WTC11 (cell line): Measurements from ENCODE around the gene UBLCP1. TPM values are rescaled to one million over a fixed set of nuclear protein-coding genes. Genes with fewer than 3 reads are reported as not detected.

Experiments
- ATAC-seq: fragments of 200-7000 bp; cut with Tn5 transposase; 2 replicates; pipeline ENCODE4 v1.10.0; 2021; ENCODE audit warnings: mild to moderate bottlenecking, moderate library complexity
- CTCF ChIA-PET: fragments of 300-600 bp; sonication (Branson Sonifier 250); formaldehyde crosslinking; loops from one replicate; lab custom pipeline; 2021; ENCODE audit warnings: antibody characterized with exemption; lab: Charles Lee
- POLR2A ChIA-PET: fragments of 350-600 bp; sonication (Branson Sonifier 250); formaldehyde crosslinking; loops from one replicate; lab custom pipeline; 2021; ENCODE audit warnings: antibody characterized with exemption; lab: Charles Lee
- DNase-seq: peaks from one replicate; pipeline ENCODE4 v3.0.0; 2021; ENCODE audit warnings: low spot score
- H3K27ac Mint-ChIP-seq: 2 replicates; pipeline ENCODE4 v1.8.0; 2021; ENCODE audit warnings: mixed read lengths
- H3K27me3 Mint-ChIP-seq: 2 replicates; pipeline ENCODE4 v1.8.0; 2021; ENCODE audit warnings: low read depth, mild to moderate bottlenecking, moderate library complexity, mixed read lengths
- H3K36me3 Mint-ChIP-seq: 2 replicates; pipeline ENCODE4 v1.8.0; 2021; ENCODE audit warnings: mixed read lengths
- H3K4me1 Mint-ChIP-seq: 2 replicates; pipeline ENCODE4 v1.8.0; 2022; ENCODE audit warnings: mixed read lengths
- H3K4me3 Mint-ChIP-seq: 2 replicates; pipeline ENCODE4 v1.8.0; 2021; ENCODE audit warnings: mild to moderate bottlenecking, moderate library complexity, mixed read lengths
- H3K9me3 Mint-ChIP-seq: 2 replicates; pipeline ENCODE4 v1.8.0; 2021; ENCODE audit warnings: mixed read lengths
- FOXJ3 ChIP-seq: sonication (generic); formaldehyde crosslinking; IDR thresholded peaks from 2 replicates; pipeline ENCODE4 v1.9.0; 2021; ENCODE audit warnings: missing genetic modification reagents, mild to moderate bottlenecking, borderline replicate concordance
- JAZF1 ChIP-seq: fragments of 250-450 bp; sonication (Bioruptor Pico); IDR thresholded peaks from 2 replicates; pipeline ENCODE4 v1.9.0; 2021; ENCODE audit warnings: moderate library complexity, mild to moderate bottlenecking, inconsistent platforms
- NFYB ChIP-seq: sonication (generic); formaldehyde crosslinking; conservative IDR thresholded peaks from 2 replicates; pipeline ENCODE4 v1.8.0; 2022; ENCODE audit warnings: low read depth, missing genetic modification reagents
- OVOL2 ChIP-seq: fragments of 250-450 bp; sonication (Bioruptor Pico); IDR thresholded peaks from 2 replicates; pipeline ENCODE4 v1.9.0; 2021; ENCODE audit warnings: mild to moderate bottlenecking, borderline replicate concordance
- RORB ChIP-seq: fragments of 250-450 bp; sonication (Bioruptor Pico); IDR thresholded peaks from 2 replicates; pipeline ENCODE4 v1.9.0; 2021; ENCODE audit warnings: mild to moderate bottlenecking
- SOX15 ChIP-seq: fragments of 250-450 bp; sonication (Bioruptor Pico); IDR thresholded peaks from 2 replicates; pipeline ENCODE4 v1.9.0; 2021; ENCODE audit warnings: mild to moderate bottlenecking
- TCF7 ChIP-seq: sonication (generic); formaldehyde crosslinking; IDR thresholded peaks from 2 replicates; pipeline ENCODE4 v1.8.0; 2022; ENCODE audit warnings: mild to moderate bottlenecking, low read depth, missing genetic modification reagents, moderate library complexity
- TEAD1 ChIP-seq: sonication (generic); formaldehyde crosslinking; IDR thresholded peaks from 2 replicates; pipeline ENCODE4 v1.8.0; 2022; ENCODE audit warnings: mild to moderate bottlenecking, missing genetic modification reagents
- TEAD4 ChIP-seq: sonication (generic); formaldehyde crosslinking; IDR thresholded peaks from 2 replicates; pipeline ENCODE4 v1.8.0; 2022; ENCODE audit warnings: mild to moderate bottlenecking, missing genetic modification reagents
- ZBTB21 ChIP-seq: sonication (generic); formaldehyde crosslinking; IDR thresholded peaks from 2 replicates; pipeline ENCODE4 v1.8.1; 2023; ENCODE audit warnings: mild to moderate bottlenecking, missing genetic modification reagents, borderline replicate concordance
- ZNF232 ChIP-seq: sonication (generic); formaldehyde crosslinking; IDR thresholded peaks from 2 replicates; pipeline ENCODE4 v1.8.0; 2022; ENCODE audit warnings: mild to moderate bottlenecking, missing genetic modification reagents
- ZNF396 ChIP-seq: fragments of 250-450 bp; sonication (Bioruptor Pico); IDR thresholded peaks from 2 replicates; pipeline ENCODE4 v1.8.0; 2021; ENCODE audit warnings: mild to moderate bottlenecking, moderate library complexity, borderline replicate concordance
- total RNA-seq: library from RNA; stranded (reverse); gene quantifications from 3 replicates; pipeline ENCODE4 v1.2.3, GENCODE V29; 2021
- TF ChIP-seq, protein P1 (sequence below): sonication (generic); formaldehyde crosslinking; IDR thresholded peaks from 2 replicates; pipeline ENCODE4 v1.8.0; 2023; ENCODE audit warnings: missing genetic modification reagents
- TF ChIP-seq, protein P2 (sequence below): fragments of 250-450 bp; sonication (Bioruptor Pico); IDR thresholded peaks from 2 replicates; pipeline ENCODE4 v1.9.0; 2021; ENCODE audit warnings: mild to moderate bottlenecking
- TF ChIP-seq, protein P3 (sequence below): fragments of 250-450 bp; sonication (Bioruptor Pico); conservative IDR thresholded peaks from 2 replicates; pipeline ENCODE4 v1.9.0; 2021; ENCODE audit warnings: mild to moderate bottlenecking
- TF ChIP-seq, protein P4 (sequence below): sonication (generic); formaldehyde crosslinking; IDR thresholded peaks from 2 replicates; pipeline ENCODE4 v1.8.1; 2023; ENCODE audit warnings: mild to moderate bottlenecking, missing genetic modification reagents, moderate library complexity
- TF ChIP-seq, protein P5 (sequence below): fragments of 250-450 bp; sonication (Bioruptor Pico); IDR thresholded peaks from 2 replicates; pipeline ENCODE4 v1.8.0; 2021; ENCODE audit warnings: mild to moderate bottlenecking
- TF ChIP-seq, protein P6 (sequence below): sonication (generic); formaldehyde crosslinking; IDR thresholded peaks from 2 replicates; pipeline ENCODE4 v1.8.0; 2022; ENCODE audit warnings: mild to moderate bottlenecking, missing genetic modification reagents
- TF ChIP-seq, protein P7 (sequence below): sonication (generic); formaldehyde crosslinking; IDR thresholded peaks from 2 replicates; pipeline ENCODE4 v1.8.1; 2022; ENCODE audit warnings: low read depth, missing genetic modification reagents, borderline replicate concordance
- TF ChIP-seq, protein P8 (sequence below): fragments of 250-450 bp; sonication (Bioruptor Pico); IDR thresholded peaks from 2 replicates; pipeline ENCODE4 v1.9.0; 2021; ENCODE audit warnings: moderate library complexity, mild to moderate bottlenecking, inconsistent platforms, borderline replicate concordance
- TF ChIP-seq, protein P9 (sequence below): sonication (generic); formaldehyde crosslinking; IDR thresholded peaks from 2 replicates; pipeline ENCODE4 v1.8.0; 2022; ENCODE audit warnings: mild to moderate bottlenecking, missing genetic modification reagents

The UBLCP1 gene
- total RNA-seq, 1 experiment from 2014 or later: 31.0 TPM

DNA sequence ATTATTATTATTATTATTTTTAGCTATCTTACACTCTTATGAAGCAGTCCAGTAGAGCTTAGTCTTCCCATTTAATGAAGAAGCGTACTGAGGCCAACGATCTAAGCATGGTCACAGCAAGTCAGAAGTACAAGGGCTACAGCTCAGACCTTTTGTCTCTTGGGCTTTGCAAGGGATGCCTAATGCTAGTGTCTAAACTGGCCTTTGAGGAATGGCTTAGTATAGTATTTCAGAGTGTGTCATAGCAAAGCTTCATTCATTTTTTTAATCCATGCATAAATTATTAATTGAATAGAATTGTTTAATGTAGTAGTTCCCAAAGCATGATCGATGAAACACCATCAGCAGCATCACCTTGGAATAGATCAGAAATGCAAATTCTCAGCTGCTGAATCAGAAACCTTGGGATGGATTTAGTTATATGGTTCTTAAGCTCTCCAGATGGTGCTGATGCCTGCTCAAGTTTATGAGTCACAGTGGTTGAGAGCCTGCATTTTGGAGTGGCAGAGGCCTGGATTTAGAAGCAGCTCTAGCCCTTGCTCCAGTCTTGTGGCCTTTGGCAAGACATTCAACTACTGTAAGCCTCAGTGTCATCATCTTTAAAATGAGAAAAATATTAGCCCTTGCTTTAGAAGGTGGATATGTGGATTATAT lies 61.1 kb downstream of the UBLCP1 start (continued):
- TF ChIP-seq, protein P1, sequence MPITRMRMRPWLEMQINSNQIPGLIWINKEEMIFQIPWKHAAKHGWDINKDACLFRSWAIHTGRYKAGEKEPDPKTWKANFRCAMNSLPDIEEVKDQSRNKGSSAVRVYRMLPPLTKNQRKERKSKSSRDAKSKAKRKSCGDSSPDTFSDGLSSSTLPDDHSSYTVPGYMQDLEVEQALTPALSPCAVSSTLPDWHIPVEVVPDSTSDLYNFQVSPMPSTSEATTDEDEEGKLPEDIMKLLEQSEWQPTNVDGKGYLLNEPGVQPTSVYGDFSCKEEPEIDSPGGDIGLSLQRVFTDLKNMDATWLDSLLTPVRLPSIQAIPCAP: no peak
- TF ChIP-seq TEAD1 (CRISPR knock-in tag) (no peak), ZNF396 (no peak), ZNF232 (CRISPR knock-in tag) (no peak), JAZF1 (CRISPR knock-in tag) (no peak), FOXJ3 (CRISPR knock-in tag) (no peak), RORB (no peak), SOX15 (CRISPR knock-in tag) (no peak), NFYB (CRISPR knock-in tag) (no peak), TEAD4 (no peak)
- TF ChIP-seq, protein P2, sequence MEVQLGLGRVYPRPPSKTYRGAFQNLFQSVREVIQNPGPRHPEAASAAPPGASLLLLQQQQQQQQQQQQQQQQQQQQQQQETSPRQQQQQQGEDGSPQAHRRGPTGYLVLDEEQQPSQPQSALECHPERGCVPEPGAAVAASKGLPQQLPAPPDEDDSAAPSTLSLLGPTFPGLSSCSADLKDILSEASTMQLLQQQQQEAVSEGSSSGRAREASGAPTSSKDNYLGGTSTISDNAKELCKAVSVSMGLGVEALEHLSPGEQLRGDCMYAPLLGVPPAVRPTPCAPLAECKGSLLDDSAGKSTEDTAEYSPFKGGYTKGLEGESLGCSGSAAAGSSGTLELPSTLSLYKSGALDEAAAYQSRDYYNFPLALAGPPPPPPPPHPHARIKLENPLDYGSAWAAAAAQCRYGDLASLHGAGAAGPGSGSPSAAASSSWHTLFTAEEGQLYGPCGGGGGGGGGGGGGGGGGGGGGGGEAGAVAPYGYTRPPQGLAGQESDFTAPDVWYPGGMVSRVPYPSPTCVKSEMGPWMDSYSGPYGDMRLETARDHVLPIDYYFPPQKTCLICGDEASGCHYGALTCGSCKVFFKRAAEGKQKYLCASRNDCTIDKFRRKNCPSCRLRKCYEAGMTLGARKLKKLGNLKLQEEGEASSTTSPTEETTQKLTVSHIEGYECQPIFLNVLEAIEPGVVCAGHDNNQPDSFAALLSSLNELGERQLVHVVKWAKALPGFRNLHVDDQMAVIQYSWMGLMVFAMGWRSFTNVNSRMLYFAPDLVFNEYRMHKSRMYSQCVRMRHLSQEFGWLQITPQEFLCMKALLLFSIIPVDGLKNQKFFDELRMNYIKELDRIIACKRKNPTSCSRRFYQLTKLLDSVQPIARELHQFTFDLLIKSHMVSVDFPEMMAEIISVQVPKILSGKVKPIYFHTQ (CRISPR knock-in tag): no peak
- TF ChIP-seq, protein P3, sequence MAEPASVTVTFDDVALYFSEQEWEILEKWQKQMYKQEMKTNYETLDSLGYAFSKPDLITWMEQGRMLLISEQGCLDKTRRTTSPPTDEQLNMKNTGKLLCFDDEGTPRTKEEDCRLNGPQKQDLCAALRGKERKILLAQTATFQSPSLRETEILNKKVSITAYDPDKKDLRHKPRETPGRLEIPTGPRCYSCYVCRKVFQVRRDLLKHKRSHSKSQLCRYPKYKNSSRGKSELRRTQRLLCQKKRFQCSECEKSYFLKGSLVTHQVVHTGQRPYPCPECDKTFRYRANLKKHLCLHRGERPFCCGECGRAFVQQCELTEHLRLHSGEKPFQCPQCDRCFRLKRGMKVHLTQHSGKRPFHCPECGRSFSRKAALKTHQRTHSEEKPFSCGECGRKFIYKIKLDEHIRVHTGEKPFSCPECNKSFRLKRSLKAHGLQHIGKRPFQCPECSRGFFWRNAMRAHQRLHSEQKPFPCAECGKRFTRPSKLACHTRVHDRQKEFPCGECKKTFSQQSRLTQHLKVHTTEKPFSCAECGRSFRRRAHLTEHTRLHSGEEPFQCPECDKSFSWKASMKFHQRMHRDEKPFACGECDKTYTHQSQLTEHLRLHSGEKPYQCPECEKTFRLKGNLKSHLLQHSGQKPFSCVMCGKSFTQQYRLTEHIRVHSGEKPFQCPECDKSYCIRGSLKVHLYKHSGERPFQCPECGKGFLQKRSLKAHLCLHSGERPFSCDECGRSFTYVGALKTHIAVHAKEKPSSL (CRISPR knock-in tag): no peak
- TF ChIP-seq, protein P4, sequence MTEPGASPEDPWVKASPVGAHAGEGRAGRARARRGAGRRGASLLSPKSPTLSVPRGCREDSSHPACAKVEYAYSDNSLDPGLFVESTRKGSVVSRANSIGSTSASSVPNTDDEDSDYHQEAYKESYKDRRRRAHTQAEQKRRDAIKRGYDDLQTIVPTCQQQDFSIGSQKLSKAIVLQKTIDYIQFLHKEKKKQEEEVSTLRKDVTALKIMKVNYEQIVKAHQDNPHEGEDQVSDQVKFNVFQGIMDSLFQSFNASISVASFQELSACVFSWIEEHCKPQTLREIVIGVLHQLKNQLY: no peak
- TF ChIP-seq, protein P5, sequence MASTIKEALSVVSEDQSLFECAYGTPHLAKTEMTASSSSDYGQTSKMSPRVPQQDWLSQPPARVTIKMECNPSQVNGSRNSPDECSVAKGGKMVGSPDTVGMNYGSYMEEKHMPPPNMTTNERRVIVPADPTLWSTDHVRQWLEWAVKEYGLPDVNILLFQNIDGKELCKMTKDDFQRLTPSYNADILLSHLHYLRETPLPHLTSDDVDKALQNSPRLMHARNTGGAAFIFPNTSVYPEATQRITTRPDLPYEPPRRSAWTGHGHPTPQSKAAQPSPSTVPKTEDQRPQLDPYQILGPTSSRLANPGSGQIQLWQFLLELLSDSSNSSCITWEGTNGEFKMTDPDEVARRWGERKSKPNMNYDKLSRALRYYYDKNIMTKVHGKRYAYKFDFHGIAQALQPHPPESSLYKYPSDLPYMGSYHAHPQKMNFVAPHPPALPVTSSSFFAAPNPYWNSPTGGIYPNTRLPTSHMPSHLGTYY (CRISPR knock-in tag): no peak

DNA sequence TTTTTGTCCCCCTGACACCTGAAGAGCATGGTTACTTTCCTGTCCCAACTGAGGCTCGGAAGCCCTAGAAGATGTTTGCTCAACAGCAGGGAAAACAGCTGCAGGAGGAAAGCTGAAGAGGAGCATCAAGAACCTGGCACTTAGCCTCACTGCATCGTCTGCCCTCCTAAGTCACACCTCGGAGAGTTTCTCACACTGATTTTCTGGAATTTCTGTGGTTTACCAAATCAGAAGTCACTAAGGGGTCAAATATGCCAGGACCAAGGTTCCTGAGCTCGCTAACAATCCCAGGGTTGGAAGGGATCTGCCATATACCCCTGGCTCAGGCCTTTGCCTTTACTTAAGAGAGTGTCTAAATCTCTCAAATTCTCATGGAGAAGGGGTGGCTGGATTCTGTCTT lies 61.9 kb downstream of the UBLCP1 start:
- no peak for ATAC-seq
- Mint-ChIP-seq H3K36me3 (no peaks in the 10 kb centered on the region), H3K4me1 (no peaks in the 10 kb centered on the region), H3K9me3 (no peaks in the 10 kb centered on the region), H3K27me3 (no peaks in the 10 kb centered on the region), H3K4me3 (no peak overlapping the region), H3K27ac (no peak overlapping the region)
- TF ChIP-seq, protein P6, sequence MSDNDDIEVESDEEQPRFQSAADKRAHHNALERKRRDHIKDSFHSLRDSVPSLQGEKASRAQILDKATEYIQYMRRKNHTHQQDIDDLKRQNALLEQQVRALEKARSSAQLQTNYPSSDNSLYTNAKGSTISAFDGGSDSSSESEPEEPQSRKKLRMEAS (CRISPR knock-in tag): no peak
- TF ChIP-seq, protein P7, sequence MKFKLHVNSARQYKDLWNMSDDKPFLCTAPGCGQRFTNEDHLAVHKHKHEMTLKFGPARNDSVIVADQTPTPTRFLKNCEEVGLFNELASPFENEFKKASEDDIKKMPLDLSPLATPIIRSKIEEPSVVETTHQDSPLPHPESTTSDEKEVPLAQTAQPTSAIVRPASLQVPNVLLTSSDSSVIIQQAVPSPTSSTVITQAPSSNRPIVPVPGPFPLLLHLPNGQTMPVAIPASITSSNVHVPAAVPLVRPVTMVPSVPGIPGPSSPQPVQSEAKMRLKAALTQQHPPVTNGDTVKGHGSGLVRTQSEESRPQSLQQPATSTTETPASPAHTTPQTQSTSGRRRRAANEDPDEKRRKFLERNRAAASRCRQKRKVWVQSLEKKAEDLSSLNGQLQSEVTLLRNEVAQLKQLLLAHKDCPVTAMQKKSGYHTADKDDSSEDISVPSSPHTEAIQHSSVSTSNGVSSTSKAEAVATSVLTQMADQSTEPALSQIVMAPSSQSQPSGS (CRISPR knock-in tag): no peak
- TF ChIP-seq TEAD1 (CRISPR knock-in tag): no peak
- TF ChIP-seq, protein P8, sequence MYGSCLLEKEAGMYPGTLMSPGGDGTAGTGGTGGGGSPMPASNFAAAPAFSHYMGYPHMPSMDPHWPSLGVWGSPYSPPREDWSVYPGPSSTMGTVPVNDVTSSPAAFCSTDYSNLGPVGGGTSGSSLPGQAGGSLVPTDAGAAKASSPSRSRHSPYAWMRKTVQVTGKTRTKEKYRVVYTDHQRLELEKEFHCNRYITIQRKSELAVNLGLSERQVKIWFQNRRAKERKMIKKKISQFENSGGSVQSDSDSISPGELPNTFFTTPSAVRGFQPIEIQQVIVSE: no peak
- TF ChIP-seq, protein P1: no peak
- TF ChIP-seq ZBTB21 (CRISPR knock-in tag): no peak
- no peak for TF ChIP-seq SOX15 (CRISPR knock-in tag)
- TF ChIP-seq, protein P9, sequence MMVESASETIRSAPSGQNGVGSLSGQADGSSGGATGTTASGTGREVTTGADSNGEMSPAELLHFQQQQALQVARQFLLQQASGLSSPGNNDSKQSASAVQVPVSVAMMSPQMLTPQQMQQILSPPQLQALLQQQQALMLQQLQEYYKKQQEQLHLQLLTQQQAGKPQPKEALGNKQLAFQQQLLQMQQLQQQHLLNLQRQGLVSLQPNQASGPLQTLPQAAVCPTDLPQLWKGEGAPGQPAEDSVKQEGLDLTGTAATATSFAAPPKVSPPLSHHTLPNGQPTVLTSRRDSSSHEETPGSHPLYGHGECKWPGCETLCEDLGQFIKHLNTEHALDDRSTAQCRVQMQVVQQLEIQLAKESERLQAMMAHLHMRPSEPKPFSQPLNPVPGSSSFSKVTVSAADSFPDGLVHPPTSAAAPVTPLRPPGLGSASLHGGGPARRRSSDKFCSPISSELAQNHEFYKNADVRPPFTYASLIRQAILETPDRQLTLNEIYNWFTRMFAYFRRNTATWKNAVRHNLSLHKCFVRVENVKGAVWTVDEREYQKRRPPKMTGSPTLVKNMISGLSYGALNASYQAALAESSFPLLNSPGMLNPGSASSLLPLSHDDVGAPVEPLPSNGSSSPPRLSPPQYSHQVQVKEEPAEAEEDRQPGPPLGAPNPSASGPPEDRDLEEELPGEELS: no peak
- no peak for TF ChIP-seq OVOL2 (CRISPR knock-in tag)
- no peak for TF ChIP-seq TCF7 (CRISPR knock-in tag)
- POLR2A ChIA-PET: no interaction called here
- CTCF ChIA-PET: interaction anchor here (0.8 kb wide), 1 partner anchor 168 kb away, joined by 3 read pairs; no protein-coding TSS in a partner anchor
- no peak for DNase-seq
